Ureter (tissue), 1 donor: ENCODE results near the gene ZNF182. TPM values are rescaled to one million over a fixed set of nuclear protein-coding genes. Genes with fewer than 3 reads are reported as not detected.
"Not testable (repeated sequence)": the region's sequence is repeated elsewhere in the genome, so short reads cannot be mapped to it uniquely, and the experiment has no call there.

Experiments used
- DNase-seq: peaks from one replicate; pipeline ENCODE4 v3.0.0-alpha.2; 2020; ENCODE audit warnings: low spot score
- total RNA-seq: library from RNA; stranded (reverse); gene quantifications from one replicate; pipeline ENCODE4 v1.2.4, GENCODE V29; 2023
- donor health status: DM: yes; HTN: yes; CAD: no.

The ZNF182 gene
- total RNA-seq: 7.0 TPM

DNA sequence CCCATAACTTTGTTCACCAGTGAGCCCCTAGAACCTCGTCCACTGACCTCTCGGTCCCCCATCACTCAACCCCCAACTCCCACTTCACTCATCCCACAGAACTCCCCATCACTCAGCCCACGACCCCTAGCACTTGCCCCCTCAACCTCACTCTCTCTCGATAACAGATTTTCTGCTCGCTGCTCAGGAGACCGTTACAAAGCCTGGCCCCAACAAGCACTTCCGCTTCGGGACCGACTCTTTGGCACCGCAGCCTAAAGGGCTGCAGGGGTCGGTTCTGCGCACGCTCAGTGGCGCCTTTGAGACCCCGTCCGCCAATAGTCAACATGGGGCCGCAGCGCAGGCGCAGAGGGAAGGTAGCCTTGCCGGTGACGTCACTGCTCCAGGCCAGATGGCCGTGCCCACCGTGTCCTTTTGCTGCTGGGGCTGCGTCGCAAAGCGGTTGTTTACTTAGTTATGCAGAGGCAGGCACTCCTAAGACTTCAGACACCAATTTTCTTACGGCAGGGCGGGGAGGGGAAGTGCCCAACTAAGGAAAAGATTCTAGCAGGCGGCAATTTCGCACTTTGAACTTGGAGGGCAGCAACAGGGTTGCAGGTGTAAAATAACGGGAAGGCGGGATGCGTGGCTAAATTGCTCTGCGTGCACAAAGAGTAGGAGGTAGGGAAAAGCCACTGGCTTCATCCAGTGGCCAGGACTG, at the start of gene ZNF182:
TSS of gene ZNF182 (minus strand) at position 232 of the 700 bp plus-strand sequence. CDS start 1,380 bp downstream, outside the sequence.
- peak; percentile 91 for DNase-seq

DNA sequence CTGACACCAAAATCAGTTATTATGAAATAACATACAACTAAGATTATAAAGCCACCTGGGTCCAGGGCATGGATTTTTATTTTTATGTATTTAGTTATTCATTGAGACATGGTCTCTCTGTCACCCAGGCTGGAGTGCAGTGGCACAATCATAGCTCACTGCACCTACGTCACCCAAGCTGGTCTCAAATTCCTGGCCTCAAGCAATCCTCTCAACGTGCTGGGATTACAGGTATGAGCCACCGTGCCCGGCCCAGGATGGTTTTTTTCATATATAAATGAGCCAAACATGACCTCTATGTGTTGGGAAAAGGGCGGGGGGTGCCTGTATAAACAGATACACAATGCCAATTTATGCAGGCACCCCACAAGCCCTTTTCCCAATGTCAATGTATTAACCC, 43.1 kb upstream of the ZNF182 start:
- no peak for DNase-seq

DNA sequence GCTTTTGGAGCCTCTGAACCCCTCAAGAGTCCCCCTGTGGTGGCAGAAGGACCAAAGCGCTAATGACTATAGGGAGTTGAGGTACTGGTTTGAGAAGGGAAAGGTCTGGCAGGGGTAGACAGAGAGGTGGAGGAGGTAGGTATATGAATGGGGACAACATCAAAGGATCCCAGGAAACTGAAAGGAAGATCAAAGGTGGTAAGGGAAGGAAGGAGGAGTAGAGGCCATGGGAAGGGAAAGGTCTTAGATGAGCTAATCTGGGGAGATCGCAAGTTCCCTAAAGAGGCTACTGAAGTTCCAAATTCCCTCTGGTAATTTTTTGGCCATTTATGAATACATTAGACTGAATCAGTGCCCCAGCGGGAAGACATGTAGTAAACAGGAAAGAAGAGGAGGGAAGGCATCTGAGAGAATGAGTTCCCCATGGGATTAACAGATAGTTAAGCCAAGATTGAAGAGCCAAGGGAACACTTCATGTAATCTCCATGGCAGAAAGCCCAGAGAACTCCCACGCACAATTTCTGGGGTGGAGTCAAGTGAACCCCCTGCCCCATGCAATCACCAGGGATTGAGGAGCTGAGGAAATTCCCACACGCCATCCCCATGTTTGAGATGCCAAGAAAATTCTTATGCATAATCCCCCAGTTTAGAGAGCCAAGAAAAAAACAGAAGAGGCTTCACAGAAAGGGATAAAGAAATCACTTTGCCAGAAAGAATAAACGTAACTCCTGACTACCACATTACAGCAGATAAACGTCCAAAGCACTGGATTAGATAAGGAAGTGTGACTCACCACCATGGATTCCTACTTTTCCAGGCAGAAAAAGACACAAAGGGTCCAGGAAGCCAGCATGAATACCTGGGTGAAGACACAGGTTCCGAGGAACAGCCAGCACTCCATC, 41.9 kb upstream of the ZNF182 start:
- no peak for DNase-seq

DNA sequence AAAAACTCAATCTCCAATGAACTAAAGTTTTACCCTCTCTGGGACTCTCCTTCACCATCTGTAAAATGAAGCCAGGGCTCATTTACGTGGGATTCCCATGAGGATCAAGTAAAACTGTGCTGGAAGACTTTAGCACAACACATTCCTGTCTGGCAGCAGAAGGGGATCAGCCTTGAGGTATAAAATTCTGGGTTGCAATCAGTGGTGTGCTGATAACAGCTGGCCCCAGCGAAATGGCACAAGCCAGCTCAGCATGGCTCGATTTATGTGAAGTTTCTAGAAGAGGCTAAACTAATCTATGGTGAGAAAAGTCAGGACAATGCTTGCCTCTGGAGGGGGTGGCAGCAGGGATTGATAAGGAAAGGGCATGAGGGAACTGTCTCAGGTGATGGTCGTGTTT, 39.3 kb upstream of the ZNF182 start:
- DNase-seq: no peak

DNA sequence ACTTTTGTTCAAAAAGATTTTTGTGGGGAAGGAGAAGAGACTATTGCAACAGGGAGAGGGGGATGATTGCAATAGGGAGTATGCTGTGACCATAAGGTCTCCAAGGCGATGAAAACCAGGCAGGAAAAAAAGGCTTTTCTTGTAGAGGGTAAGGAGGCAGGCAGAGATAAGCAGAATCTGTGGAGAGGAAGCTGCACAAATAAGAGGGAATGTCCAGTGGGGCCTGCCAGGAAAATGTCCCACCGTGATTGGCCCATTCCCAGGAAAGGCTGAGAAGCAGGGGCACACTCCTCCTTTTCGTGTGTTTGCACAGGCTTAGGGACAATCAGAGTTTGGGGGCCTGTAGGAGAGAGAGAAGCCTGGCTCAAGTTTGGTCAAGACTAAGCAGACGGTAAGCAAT, 32.1 kb upstream of the ZNF182 start:
- no peak for DNase-seq

DNA sequence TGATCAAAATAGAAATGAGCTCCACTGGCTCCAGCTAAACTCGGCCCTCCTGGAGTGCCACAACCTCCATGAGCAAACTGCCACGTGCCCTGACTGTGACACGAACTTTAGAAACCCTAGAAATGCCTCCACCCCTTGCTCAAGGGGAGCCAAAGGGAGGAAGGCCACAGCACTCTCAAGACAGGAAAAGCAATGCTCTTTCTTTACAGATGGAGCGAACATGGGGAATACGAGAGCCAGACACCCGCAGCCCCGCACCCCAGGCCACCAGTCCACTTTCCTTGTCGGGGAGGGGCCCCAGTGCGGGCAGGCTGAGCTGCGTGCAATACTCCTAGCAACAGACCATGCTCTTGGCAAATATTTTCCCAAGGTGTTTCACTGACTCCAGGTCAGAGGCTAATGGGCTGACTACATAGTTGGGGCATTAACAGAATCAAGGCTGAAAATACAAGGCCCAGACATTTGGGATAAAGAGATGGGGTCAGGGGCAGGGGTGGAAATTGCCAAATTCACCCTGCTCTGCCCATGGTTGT, 26.9 kb upstream of the ZNF182 start:
- not testable (repeated sequence) for DNase-seq

DNA sequence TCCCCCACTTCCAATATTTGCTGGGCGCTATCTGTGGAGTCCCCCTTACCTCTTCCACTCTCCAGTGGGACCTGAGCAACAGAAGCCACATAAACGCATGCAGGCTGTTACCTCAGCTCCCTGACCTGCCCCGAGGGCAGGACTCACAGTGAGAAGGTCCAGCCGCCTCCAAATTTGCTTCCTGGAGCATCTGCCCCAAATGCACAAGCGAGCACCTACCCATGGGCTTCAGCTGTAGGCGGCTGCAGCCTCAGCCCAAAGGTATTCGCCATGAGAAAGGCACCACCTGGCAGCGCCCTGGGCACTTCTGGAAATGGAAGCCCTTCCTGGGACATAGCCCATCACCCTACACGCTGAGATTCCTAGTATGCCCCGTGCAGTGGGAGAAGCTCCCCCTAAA, 26.4 kb upstream of the ZNF182 start:
- no peak for DNase-seq

DNA sequence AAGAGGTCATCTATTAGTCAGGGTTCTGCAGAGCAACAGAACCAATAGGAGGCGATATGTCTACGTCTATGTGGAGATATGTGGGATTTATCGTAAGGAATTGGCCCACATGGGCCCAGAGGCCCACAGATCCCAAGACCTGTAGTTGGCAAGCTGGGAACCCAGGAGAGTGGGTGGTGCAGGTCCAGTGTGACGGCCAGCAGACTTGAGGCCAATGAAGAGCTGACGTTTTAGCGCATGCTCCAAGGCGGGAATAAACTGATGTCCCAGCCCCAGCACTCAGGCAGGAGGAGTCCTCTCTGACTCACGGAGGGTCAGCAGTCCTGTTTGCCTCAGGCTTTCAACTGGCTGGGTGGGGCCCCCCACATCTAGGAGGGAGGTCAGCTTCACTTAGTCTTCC, 24.3 kb upstream of the ZNF182 start:
- no peak for DNase-seq

DNA sequence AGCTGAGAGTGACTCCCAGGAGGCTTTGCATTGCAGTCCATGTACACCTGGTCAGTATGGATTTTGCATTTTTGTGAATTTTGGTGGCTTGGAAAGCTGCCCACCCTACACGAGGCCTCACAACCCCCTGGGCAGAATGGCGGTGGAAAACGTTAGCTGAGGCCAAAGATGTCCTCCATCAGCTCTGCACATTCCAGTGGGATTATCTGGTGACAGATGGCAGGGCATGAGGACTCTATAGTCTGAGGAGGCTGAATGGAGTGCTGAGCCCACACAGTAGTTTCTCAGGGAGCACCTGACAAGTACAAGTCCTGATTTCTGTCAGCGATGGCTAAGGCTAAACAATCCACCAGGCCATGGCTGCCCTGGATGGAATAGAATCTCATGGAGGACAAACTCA, 23.8 kb upstream of the ZNF182 start:
- not testable (repeated sequence) for DNase-seq

DNA sequence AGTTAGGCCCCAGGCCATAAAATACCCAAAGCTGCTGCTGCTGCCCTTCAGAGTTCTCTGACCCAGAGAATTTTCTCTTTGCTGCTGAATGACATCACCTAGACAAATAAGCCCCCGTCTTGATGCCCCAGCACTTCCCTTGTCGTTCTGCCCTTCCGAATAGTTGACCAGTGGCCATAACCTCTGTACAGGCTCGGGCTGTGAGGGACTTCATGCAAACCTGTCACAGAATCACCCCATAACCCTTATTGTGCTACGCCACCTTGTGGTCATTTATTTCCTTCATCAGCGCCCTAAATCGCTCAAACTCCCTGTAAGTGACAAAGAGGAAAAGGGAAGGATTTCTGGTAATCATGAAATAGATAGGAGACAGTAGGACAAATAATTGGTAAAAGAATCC, 21.8 kb upstream of the ZNF182 start:
- DNase-seq: no peak

DNA sequence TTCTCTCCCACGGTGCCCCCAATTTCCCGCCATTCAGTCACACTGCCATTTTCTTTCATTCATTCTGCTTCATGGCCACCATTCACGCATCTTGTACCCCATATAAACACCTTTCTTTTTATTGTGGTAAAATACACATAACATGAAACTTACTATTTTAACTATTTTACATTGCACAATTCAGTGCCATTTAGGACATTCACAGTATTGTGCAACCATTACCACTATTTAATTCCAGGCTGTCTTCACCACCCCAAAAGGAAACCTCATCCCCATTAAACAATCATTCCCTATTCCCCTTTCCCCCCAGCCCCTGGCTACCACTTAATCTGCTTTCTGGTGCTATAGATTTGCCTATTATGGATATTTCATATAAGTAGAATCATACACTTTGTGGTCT, 18.9 kb upstream of the ZNF182 start:
- DNase-seq: no peak

DNA sequence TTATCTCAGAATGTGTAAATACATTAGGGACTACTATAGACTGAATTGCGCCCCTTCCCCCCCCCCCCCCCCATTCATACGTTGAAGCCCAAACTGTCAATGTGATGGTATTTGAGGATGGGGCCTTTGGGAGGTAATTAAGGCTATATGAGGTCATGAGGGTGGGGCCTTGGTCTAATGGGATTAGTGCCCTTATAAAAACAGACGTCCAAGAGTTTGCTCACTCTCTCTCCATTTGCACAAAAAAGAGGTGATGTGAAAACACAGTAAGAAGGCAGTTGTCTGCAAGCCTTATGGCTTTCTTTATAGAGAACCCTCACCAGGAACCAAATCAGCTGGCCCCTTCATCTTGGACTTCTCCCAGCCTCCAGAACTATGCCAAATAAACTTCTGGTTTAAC, 18.3 kb upstream of the ZNF182 start:
- DNase-seq: no peak

DNA sequence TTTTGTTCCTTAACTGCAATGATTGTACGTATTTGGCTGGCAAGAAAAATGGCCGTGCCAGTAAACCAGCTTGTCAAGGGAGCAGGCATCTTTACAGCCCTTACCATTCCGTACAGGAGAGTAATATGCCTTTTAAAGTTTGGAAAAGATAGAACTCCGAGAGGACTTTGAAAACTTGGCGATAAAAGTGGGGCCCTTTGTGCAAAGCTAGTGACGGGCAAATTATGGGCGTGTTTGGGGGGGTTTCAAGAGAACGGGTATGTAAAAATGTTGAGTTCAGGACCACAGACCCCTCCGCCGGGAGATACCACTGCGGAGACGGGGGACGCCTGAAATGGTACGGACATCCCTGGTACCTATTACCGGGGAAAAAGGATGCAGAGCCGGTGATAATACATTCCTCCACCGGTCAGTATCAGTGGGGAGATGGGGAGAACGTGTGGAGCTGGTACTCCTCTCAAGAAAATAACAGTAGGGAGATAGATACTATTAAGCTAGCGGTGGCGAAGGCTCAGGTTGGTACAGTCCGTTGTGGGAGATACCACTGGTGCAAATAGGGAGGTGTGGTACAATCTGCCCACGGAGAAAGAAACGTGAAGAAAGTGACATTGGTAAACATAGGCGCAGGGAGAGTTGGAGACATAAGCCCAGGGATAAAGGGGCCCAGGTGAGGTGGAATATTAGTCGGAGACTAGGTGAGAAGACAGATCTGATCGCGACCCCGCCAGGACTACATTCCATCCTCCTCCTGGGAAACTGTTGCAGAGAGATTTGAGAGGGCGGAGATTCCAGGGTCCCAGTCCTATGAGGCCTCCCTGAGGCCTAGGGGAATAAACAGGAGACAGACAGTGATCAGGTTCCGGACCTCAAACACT, 17.5 kb upstream of the ZNF182 start:
- DNase-seq: peak; percentile 75

DNA sequence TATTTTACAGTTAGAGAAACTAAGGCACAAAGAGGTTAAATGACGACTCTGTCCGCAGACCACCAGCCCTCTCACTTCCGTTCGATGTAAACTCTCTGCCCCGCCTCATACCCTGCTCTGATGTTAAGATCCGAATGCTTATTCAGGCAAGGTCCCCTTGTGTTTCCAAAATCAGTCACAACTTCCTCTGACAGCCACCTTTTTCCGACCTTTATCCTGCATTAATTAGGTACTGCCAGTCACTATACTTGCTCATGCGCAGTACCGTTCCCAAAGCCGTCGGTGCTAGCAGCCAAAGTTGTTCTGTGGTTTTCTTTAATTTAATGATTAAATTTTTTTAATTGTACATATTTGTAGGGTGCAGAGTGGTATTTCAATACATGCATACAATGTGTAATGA, 16.7 kb upstream of the ZNF182 start:
- not testable (repeated sequence) for DNase-seq

DNA sequence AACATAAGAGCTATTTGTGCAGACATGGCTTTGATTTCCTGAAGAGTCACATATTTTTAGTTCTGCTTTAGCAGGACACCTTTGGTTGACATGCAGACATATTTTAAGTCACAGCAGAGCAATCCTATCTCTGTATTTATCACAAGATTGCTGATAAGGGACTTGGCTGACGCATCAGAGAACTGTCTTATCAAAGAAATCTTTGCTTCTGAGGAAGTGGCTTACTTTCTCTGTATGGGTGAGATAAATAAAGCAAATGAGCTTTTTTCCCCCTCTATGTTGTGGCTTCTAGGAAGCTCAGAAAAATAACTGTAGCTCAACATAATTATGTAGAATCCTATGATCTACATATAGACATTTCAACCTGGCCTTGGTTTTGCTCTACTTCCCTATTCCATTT, 16.1 kb upstream of the ZNF182 start:
- not testable (repeated sequence) for DNase-seq

DNA sequence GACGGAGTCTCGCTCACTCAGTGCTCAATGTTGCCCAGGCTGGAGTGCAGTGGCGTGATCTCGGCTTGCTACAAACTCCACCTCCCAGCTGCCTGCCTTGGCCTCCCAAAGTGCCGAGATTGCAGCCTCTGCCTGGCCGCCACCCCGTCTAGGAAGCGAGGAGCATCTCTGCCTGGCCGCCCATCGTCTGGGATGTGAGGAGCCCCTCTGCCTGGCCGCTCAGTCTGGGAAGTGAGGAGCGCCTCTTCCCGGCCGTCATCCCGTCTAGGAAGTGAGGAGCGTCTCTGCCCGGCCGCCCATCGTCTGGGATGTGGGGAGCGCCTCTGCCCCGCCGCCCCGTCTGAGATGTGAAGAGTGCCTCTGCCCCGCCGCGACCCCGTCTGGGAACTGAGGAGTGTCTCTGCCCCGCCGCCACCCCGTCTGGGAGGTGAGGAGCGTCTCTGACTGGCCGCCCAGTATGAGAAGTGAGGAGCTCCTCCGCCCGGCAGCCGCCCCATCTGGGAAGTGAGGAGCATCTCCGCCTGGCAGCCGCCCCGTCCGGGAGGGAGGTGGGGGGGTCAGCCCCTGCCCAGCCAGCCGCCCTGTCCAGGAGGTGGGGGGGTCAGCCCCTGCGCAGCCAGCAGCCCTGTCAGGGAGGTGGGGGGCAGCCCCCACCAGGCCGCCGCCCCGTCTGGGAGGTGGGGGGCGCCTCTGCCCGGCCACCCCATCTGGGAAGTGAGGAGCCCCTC, 13.0 kb upstream of the ZNF182 start:
- not testable (repeated sequence) for DNase-seq

DNA sequence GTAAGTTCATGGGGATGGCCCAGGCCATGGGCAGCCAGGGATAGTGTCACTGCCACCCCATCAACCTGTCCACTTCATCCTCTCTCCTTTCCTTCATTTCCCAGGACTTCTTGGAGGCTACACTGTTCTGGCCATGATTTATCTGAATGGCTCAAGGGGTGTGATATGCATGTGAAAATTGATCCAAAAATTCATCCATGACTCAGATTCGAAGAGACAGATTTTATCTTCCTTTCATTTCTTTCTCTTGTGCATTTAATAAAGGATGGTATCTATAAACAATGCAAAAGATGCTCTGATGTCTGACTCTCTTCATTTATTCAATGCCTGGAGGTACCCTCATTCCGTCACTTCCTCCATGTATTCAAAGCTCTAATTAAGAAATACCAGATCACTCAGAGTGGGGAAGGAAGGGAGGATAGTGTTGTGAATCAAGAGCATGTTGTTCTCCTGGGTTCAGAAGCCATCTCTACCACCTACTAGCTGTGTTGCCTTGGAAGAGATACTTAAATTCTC, 5.7 kb upstream of the ZNF182 start:
- not testable (repeated sequence) for DNase-seq

DNA sequence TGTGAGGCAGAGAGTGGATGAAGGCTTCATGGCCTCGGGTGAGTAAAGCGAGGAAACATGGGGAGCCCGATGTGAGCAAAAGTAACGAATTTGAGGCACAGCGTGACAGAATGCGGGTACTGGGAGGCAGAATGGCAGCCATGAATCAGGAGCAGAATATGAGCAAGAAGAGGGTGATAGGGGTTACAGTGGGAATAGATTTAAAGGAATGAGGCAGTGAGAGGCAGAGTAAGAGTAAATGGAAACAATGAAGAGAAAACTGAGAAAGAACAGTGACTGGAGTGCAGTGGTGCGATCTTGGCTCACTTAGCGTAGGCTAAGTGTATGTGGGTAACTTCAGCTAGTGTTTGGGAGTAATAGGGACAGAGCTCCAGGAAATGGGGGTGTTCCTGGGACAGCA, 2.9 kb upstream of the ZNF182 start, which contains the start of gene SPACA5:
TSS of gene SPACA5 (plus strand) at position 301 of the 400 bp plus-strand sequence. CDS start 815 bp downstream, outside the sequence.
- DNase-seq: not testable (repeated sequence)

DNA sequence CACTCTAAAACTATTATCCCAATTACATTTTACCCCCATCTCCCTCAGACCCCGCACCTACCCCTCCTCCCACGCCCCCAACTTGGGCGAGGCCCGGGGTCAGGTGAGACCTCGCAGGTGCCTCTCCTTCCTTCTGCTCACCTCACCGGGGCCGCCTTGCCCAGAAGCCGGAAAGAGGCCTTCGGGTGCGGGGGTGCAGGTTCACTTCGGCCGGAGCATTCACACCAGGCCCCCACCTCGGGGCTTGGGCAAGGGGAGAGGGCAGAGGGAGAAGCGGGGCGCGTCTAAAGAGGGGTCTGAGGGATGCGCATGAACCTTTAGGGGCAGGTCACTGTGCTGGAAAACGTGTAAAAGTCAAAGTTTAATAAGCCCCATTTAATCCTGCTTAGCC, 427 bp downstream of the ZNF182 start:
- no peak for DNase-seq

DNA sequence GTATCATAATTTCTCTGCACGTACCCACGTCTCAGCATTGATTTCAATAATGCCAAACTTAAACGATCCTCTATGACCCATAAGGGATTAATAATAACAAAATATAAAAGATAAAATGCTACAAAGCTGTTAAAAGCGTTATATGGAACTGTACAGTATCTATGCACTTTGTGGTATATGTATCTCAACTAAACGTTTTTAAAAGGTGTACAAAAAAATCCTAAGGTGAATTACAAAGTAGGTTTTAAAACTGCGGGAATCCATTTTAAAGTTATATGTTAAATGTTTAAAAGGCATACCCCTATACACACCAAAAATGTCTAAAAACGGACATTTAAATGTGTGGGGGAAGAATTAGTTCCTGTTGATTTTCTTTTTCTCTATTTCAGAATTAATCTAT, 860 bp downstream of the ZNF182 start:
- DNase-seq: no peak

DNA sequence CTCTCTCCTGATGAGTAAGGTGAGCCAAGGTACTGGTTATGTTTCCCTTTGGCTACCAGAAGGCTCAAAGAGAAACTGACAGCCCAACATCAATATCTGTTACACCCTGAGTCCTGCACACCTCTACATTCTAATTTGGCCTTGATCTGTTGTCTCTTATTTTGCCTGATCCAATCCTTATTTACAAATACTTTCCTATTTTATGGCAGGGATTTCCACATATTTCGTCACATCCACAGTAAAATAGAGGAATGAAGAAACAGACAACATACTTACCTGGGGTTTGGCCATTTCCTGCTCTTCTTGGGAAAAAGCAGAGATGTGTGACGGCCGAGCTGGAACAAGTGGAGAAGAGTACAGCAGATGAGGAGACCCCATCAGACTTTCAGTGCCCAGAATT, 1.5 kb downstream of the ZNF182 start:
- no peak for DNase-seq
